Activated gamma-delta T cell treated with Interleukin-2 at 50 U/mL for 16 hours (primary cell): ENCODE results near the gene F2R.
"Not testable (repeated sequence)": the region's sequence is repeated elsewhere in the genome, so short reads cannot be mapped to it uniquely, and the experiment has no call there.

ENCODE experiments used
- DNase-seq: peaks from one replicate; pipeline ENCODE4 v3.0.0-alpha.2; 2020

F2R gene

GRCh38 chr5:76761118-76761517, 45.2 kb downstream of the F2R start:
- DNase-seq, result not testable (repeated sequence)

GRCh38 chr5:76762484-76762883, 46.6 kb downstream of the F2R start:
- DNase-seq, result no peak

- no peak for DNase-seq
Measured at GRCh38 chr5:76763136-76763535, 47.2 kb downstream of the F2R start.

GRCh38 chr5:76764374-76764773, 48.4 kb downstream of the F2R start:
- DNase-seq, result no peak

GRCh38 chr5:76765249-76765648, 49.3 kb downstream of the F2R start:
- no peak for DNase-seq

GRCh38 chr5:76766746-76767145, 50.8 kb downstream of the F2R start:
- no peak for DNase-seq

GRCh38 chr5:76771041-76771440, 55.1 kb downstream of the F2R start:
- DNase-seq, result not testable (repeated sequence)

GRCh38 chr5:76771705-76772405, 55.9 kb downstream of the F2R start:
- no peak for DNase-seq

- DNase-seq, result no peak
Measured at GRCh38 chr5:76775921-76776320, 60.0 kb downstream of the F2R start.

GRCh38 chr5:76776391-76776790, 60.5 kb downstream of the F2R start:
- DNase-seq, result no peak

- not testable (repeated sequence) for DNase-seq
Measured at GRCh38 chr5:76780616-76781015, 64.7 kb downstream of the F2R start.

GRCh38 chr5:76781775-76782174, 65.8 kb downstream of the F2R start:
- no peak for DNase-seq

GRCh38 chr5:76782444-76782843, 66.5 kb downstream of the F2R start:
- no peak for DNase-seq
